ENCODE measurements around the gene ITIH5.

DNA sequence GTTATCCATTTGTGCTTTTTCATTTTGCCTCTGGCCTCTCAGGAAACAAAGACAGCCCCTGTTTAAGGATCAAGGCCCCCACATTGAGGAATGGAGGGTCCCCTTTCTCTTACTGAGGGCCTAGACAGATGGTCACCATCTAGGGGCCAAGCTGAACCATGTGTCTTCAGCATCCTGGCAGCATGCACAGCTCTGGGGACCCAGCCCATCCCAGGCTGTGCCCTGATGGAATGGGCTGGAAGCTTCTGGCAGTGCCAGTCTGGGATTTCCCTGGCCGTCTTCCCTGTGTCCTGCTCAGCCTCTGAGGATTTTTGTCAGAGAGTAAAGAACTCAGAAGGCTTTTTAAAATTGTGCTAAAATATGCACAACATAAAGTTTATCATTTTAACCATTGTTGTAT, 116.8 kb downstream of the ITIH5 start:
- no peak for TF ChIP-seq POLR2AphosphoS5 (IDR thresholded peaks at IDR 0.05)
- TF ChIP-seq, protein P1, sequence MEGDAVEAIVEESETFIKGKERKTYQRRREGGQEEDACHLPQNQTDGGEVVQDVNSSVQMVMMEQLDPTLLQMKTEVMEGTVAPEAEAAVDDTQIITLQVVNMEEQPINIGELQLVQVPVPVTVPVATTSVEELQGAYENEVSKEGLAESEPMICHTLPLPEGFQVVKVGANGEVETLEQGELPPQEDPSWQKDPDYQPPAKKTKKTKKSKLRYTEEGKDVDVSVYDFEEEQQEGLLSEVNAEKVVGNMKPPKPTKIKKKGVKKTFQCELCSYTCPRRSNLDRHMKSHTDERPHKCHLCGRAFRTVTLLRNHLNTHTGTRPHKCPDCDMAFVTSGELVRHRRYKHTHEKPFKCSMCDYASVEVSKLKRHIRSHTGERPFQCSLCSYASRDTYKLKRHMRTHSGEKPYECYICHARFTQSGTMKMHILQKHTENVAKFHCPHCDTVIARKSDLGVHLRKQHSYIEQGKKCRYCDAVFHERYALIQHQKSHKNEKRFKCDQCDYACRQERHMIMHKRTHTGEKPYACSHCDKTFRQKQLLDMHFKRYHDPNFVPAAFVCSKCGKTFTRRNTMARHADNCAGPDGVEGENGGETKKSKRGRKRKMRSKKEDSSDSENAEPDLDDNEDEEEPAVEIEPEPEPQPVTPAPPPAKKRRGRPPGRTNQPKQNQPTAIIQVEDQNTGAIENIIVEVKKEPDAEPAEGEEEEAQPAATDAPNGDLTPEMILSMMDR (IDR thresholded peaks at IDR 0.05) = no peak
- no peak for TF ChIP-seq EP300 (IDR thresholded peaks at IDR 0.05)
- TF ChIP-seq POLR2A (IDR thresholded peaks at IDR 0.05; ENCODE audit: low read depth) = no peak
